NCI-H524 (cell line): ENCODE results near the gene FRMD6.
"Not testable (repeated sequence)": the region's sequence is repeated elsewhere in the genome, so short reads cannot be mapped to it uniquely, and the experiment has no call there.

Experiments
- DNase-seq, 2 experiments: peaks; one replicate each; lab custom pipeline; 2025; lab: John Stamatoyannopoulos, UW

FRMD6 gene

GRCh38 chr14:51630987-51631386 is 20.7 kb upstream of the FRMD6 start:
- DNase-seq, result no peak

GRCh38 chr14:51633298-51633697 is 18.4 kb upstream of the FRMD6 start:
- DNase-seq, result not testable (repeated sequence)

- no peak for DNase-seq
Measured at GRCh38 chr14:51636109-51636508, 15.6 kb upstream of the FRMD6 start.

- DNase-seq, result no peak
Measured at GRCh38 chr14:51638071-51638944, 13.4 kb upstream of the FRMD6 start.

GRCh38 chr14:51639668-51640316 is 11.9 kb upstream of the FRMD6 start:
- DNase-seq, result no peak

GRCh38 chr14:51643140-51643539 is 8.6 kb upstream of the FRMD6 start:
- DNase-seq, result no peak

GRCh38 chr14:51644217-51644933 is 7.3 kb upstream of the FRMD6 start:
- no peak for DNase-seq

GRCh38 chr14:51648296-51648695 is 3.4 kb upstream of the FRMD6 start:
- no peak for DNase-seq

GRCh38 chr14:51650716-51651387 is 858 bp upstream of the FRMD6 start:
- no peak for DNase-seq

- DNase-seq, result peak; percentile 51 to 78
Measured at GRCh38 chr14:51652168-51653078, 713 bp downstream of the FRMD6 start.

GRCh38 chr14:51653079-51653774 is 1.5 kb downstream of the FRMD6 start:
- peak in 1 of 2 experiments; percentile 51 for DNase-seq

- DNase-seq, result peak; percentile 76 to 91
Measured at GRCh38 chr14:51653775-51654532, 2.2 kb downstream of the FRMD6 start.

- no peak for DNase-seq
Measured at GRCh38 chr14:51654533-51654845, 2.8 kb downstream of the FRMD6 start.

GRCh38 chr14:51657762-51658161 is 6.1 kb downstream of the FRMD6 start:
- no peak for DNase-seq

- DNase-seq, result no peak
Measured at GRCh38 chr14:51658441-51659173, 6.9 kb downstream of the FRMD6 start.

- no peak for DNase-seq
Measured at GRCh38 chr14:51660741-51661140, 9.0 kb downstream of the FRMD6 start.

GRCh38 chr14:51661504-51661903 is 9.8 kb downstream of the FRMD6 start:
- DNase-seq, result no peak

GRCh38 chr14:51663783-51664326 is 12.1 kb downstream of the FRMD6 start:
- no peak for DNase-seq

- no peak for DNase-seq
Measured at GRCh38 chr14:51666070-51666469, 14.4 kb downstream of the FRMD6 start.
